Measurements from ENCODE around the gene CSTPP1.
"Not testable (repeated sequence)": the region's sequence is repeated elsewhere in the genome, so short reads cannot be mapped to it uniquely, and the experiment has no call there.

Gene CSTPP1

DNA sequence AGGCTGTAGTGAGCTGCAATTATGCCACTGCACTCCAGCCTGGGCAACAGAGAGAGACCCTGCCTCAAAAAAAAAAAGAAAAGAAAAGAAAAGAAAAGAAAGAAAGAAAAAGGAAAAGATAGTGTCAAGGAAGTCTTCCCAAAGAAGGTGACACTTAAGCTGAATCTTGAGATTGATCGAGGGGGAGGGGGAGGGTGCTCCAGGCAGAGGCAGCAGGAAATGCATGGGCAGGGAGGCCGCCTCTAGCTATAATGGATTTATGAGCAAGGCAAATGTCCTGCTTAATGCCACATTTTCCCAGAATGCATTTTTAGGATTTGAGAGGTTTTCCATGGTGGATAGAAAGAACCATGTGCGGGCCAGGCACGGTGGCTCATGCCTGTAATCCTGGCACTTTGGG lies 264.5 kb downstream of the CSTPP1 start:
- no peak for DNase-seq (ENCODE audit: low read depth in 2 of 3, low spot score in 2 of 3)

- no peak for DNase-seq (ENCODE audit: low read depth in 2 of 3, low spot score in 2 of 3)
Observed at GRCh38 chr11:47202576-47202975, 266.0 kb downstream of the CSTPP1 start.

- DNase-seq (ENCODE audit: low read depth in 2 of 3, low spot score in 2 of 3), result no peak
Observed at GRCh38 chr11:47204637-47204989, 268.1 kb downstream of the CSTPP1 start.

GRCh38 chr11:47206577-47206976 lies 270.0 kb downstream of the CSTPP1 start:
- not testable (repeated sequence) for DNase-seq (ENCODE audit: low read depth in 2 of 3, low spot score in 2 of 3)

- DNase-seq (ENCODE audit: low read depth in 2 of 3, low spot score in 2 of 3), result no peak
Observed at GRCh38 chr11:47207459-47207858, 270.9 kb downstream of the CSTPP1 start.

GRCh38 chr11:47208008-47208552 lies 271.5 kb downstream of the CSTPP1 start:
- DNase-seq (ENCODE audit: low read depth in 2 of 3, low spot score in 2 of 3), result not testable (repeated sequence)

- no peak for DNase-seq (ENCODE audit: low read depth in 2 of 3, low spot score in 2 of 3)
Observed at GRCh38 chr11:47208628-47209027, 272.1 kb downstream of the CSTPP1 start.

Data from activated CD8-positive, alpha-beta memory T cell treated with anti-CD3 and anti-CD28 coated beads for 48 hours (primary cell).